Nephron progenitor cell (in vitro differentiated cells): ENCODE measurements around the gene ITGAV.

Experiments
- DNase-seq: peaks from one replicate; pipeline ENCODE4 v3.0.0; 2021
- H3K27ac Mint-ChIP-seq: 2 replicates; pipeline ENCODE4 v1.8.0; 2021; ENCODE audit warnings: mild to moderate bottlenecking, moderate library complexity, mixed read lengths
- H3K27me3 Mint-ChIP-seq: 2 replicates; pipeline ENCODE4 v1.8.0; 2021; ENCODE audit warnings: mild to moderate bottlenecking, low read depth, mixed read lengths; ENCODE audit not compliant: poor library complexity
- H3K36me3 Mint-ChIP-seq: 2 replicates; pipeline ENCODE4 v1.8.0; 2021; ENCODE audit warnings: low read depth, mixed read lengths
- H3K4me1 Mint-ChIP-seq: 2 replicates; pipeline ENCODE4 v1.8.0; 2021; ENCODE audit warnings: mixed read lengths
- H3K4me3 Mint-ChIP-seq: 2 replicates; pipeline ENCODE4 v1.8.0; 2021; ENCODE audit warnings: mild to moderate bottlenecking, moderate library complexity, mixed read lengths
- H3K9me3 Mint-ChIP-seq: 2 replicates; pipeline ENCODE4 v1.8.0; 2021; ENCODE audit warnings: mild to moderate bottlenecking, moderate library complexity, mixed read lengths
- CTCF ChIP-seq: fragments of 200-600 bp; sonication (generic); IDR thresholded peaks from 2 replicates; pipeline ENCODE4 v1.5.0; 2021; ENCODE audit warnings: antibody characterized with exemption

The ITGAV gene

GRCh38 chr2:186611526-186611925 is 21.7 kb downstream of the ITGAV start:
- DNase-seq, result no peak
- peaks cover 23% of the 10 kb centered on the region for H3K4me1 Mint-ChIP-seq
- no peak overlapping the region for H3K4me3 Mint-ChIP-seq
- no peaks in the 10 kb centered on the region for H3K27me3 Mint-ChIP-seq
- H3K9me3 Mint-ChIP-seq, result no peaks in the 10 kb centered on the region
- TF ChIP-seq CTCF, result no peak
- no peak overlapping the region for H3K27ac Mint-ChIP-seq
- H3K36me3 Mint-ChIP-seq, result peaks cover 11% of the 10 kb centered on the region

- no peak for TF ChIP-seq CTCF
- Mint-ChIP-seq H3K9me3 (no peaks in the 10 kb centered on the region), H3K4me1 (peaks cover 23% of the 10 kb centered on the region), H3K4me3 (no peak overlapping the region), H3K27me3 (no peaks in the 10 kb centered on the region), H3K27ac (peak overlapping the region; percentile 30), H3K36me3 (peaks cover 11% of the 10 kb centered on the region)
- no peak for DNase-seq
These were observed 22.2 kb downstream of the ITGAV start for GRCh38 chr2:186612026-186612425.

- no peak for TF ChIP-seq CTCF
- H3K27ac Mint-ChIP-seq, result peak overlapping the region; percentile 30
- H3K27me3 Mint-ChIP-seq, result no peaks in the 10 kb centered on the region
- H3K4me3 Mint-ChIP-seq, result no peak overlapping the region
- peaks cover 13% of the 10 kb centered on the region for H3K36me3 Mint-ChIP-seq
- H3K4me1 Mint-ChIP-seq, result peaks cover 23% of the 10 kb centered on the region
- H3K9me3 Mint-ChIP-seq, result no peaks in the 10 kb centered on the region
- no peak for DNase-seq
These were observed 22.9 kb downstream of the ITGAV start for GRCh38 chr2:186612555-186613440.

- Mint-ChIP-seq H3K27ac (no peak overlapping the region), H3K4me1 (peaks cover 23% of the 10 kb centered on the region), H3K27me3 (no peaks in the 10 kb centered on the region), H3K9me3 (no peaks in the 10 kb centered on the region), H3K4me3 (no peak overlapping the region), H3K36me3 (peaks cover 15% of the 10 kb centered on the region)
- DNase-seq, result no peak
- TF ChIP-seq CTCF, result no peak
These were observed 24.5 kb downstream of the ITGAV start for GRCh38 chr2:186614373-186614772.

- no peak overlapping the region for H3K4me3 Mint-ChIP-seq
- H3K27me3 Mint-ChIP-seq, result peaks cover 2% of the 10 kb centered on the region
- no peak for DNase-seq
- no peaks in the 10 kb centered on the region for H3K9me3 Mint-ChIP-seq
- H3K27ac Mint-ChIP-seq, result no peak overlapping the region
- TF ChIP-seq CTCF, result no peak
- peaks cover 10% of the 10 kb centered on the region for H3K4me1 Mint-ChIP-seq
- H3K36me3 Mint-ChIP-seq, result peaks cover 22% of the 10 kb centered on the region
These were observed 27.3 kb downstream of the ITGAV start for GRCh38 chr2:186617148-186617547.

GRCh38 chr2:186617771-186618170 is 27.9 kb downstream of the ITGAV start:
- Mint-ChIP-seq H3K4me3 (no peak overlapping the region), H3K36me3 (peaks cover 27% of the 10 kb centered on the region), H3K27me3 (peaks cover 2% of the 10 kb centered on the region), H3K27ac (no peak overlapping the region), H3K4me1 (peaks cover 4% of the 10 kb centered on the region), H3K9me3 (no peaks in the 10 kb centered on the region)
- no peak for TF ChIP-seq CTCF
- DNase-seq, result no peak
